K562 (cell line): ENCODE results near the gene UBXN1. TPM values are rescaled to one million over a fixed set of nuclear protein-coding genes. Genes with fewer than 3 reads are reported as not detected.

Experiments
- ATAC-seq: fragments of 200-7000 bp; cut with Tn5 transposase; 3 replicates; pipeline ENCODE4 v1.9.1; 2020; ENCODE audit warnings: moderate library complexity
- BruUV-seq: library from RNA; stranded (reverse); fragments of 400-500 nt; replicated peaks from 2 replicates; lab custom pipeline; 2021; lab: Mats Ljungman, UMichigan
- CTCF ChIA-PET: fragments of 300-600 bp; formaldehyde crosslinking; extraction: SDS; loops from one replicate; lab custom pipeline; 2021; ENCODE audit warnings: low intra/inter-chr PET ratio; lab: Yijun Ruan, JAX
- POLR2A ChIA-PET: fragments of 300-600, 350-650 bp; sonication (Branson Sonifier 250); formaldehyde crosslinking; extraction: SDS; loops from one replicate; lab custom pipeline; 2021; ENCODE audit warnings: antibody characterized with exemption, inconsistent platforms; lab: Yijun Ruan, JAX
- DNase-seq, 4 experiments: peaks; one replicate each; pipeline versions ENCODE4 v3.0.0 to v3.0.0-alpha.2; 2011 to 2018; ENCODE audit warnings: low spot score in 3 of 4, mixed read lengths in 3 of 4; ENCODE audit errors: extremely low read depth in 1 of 4
- FAIRE-seq: peaks from 2 replicates; lab custom pipeline; 2011; peaks lifted over from hg19 to GRCh38; lab: Jason Lieb, UNC
- H2AFZ ChIP-seq: 2 replicates; pipeline ENCODE4 v1.6.0; 2011; ENCODE audit warnings: low read depth, low read length, control low read depth, inconsistent platforms
- H3K27ac ChIP-seq: fragments of 200-600 bp; 3 replicates; pipeline ENCODE4 v1.8.0; 2011; ENCODE audit warnings: low read depth, mild to moderate bottlenecking, control low read depth, inconsistent platforms, low read length, moderate library complexity, mixed read lengths; ENCODE audit errors: extremely low read depth
- H3K27me3 ChIP-seq, 2 experiments: fragments of 300-600 bp in 1 of 2; 2 replicates in 1 of 2; 3 replicates in 1 of 2; pipeline versions ENCODE4 v1.6.0 to v1.8.0; 2011; ENCODE audit warnings: inconsistent platforms in 2 of 2, low read length in 2 of 2, mild to moderate bottlenecking in 1 of 2, mixed read lengths in 1 of 2, moderate library complexity in 1 of 2; ENCODE audit not compliant: control insufficient read depth in 2 of 2, insufficient read depth in 2 of 2
- H3K36me3 ChIP-seq: fragments of 300-600 bp; 3 replicates; pipeline ENCODE4 v1.8.0; 2011; ENCODE audit warnings: mild to moderate bottlenecking, low read length, inconsistent platforms; ENCODE audit not compliant: control insufficient read depth, insufficient read depth
- H3K4me1 ChIP-seq, 2 experiments: fragments of 200-600 bp in 1 of 2; replicated peaks in 1 of 2; 2 replicates in 1 of 2; 3 replicates in 1 of 2; pipeline versions ENCODE4 v1.5.1 to v1.8.0; 2011; ENCODE audit warnings: inconsistent platforms in 2 of 2, low read length in 2 of 2, mild to moderate bottlenecking in 1 of 2, mixed read lengths in 1 of 2, moderate library complexity in 1 of 2; ENCODE audit not compliant: control insufficient read depth in 2 of 2, insufficient read depth in 2 of 2
- H3K4me2 ChIP-seq: 2 replicates; pipeline ENCODE4 v1.6.1; 2011; ENCODE audit warnings: low read length, control low read depth, inconsistent platforms, mixed read lengths; ENCODE audit not compliant: insufficient read depth
- H3K4me3 ChIP-seq: fragments of 200-600 bp; sonication (generic), shearing (Covaris generic); 2 replicates; pipeline ENCODE4 v1.5.1; 2016; ENCODE audit warnings: control low read depth, inconsistent platforms
- H3K79me2 ChIP-seq: fragments of 200-600 bp; 3 replicates; pipeline ENCODE4 v1.8.0; 2011; ENCODE audit warnings: low read length, inconsistent platforms; ENCODE audit not compliant: control insufficient read depth, insufficient read depth
- H3K9ac ChIP-seq, 2 experiments: 2 replicates each; pipeline versions ENCODE4 v1.6.0 to v1.6.1; 2011; ENCODE audit warnings: low read depth in 2 of 2, low read length in 2 of 2, control low read depth in 1 of 2, inconsistent platforms in 1 of 2, mild to moderate bottlenecking in 1 of 2, mixed read lengths in 1 of 2; ENCODE audit not compliant: insufficient read depth in 1 of 2
- H3K9me1 ChIP-seq: one replicate; pipeline ENCODE4 v1.6.0; 2011; ENCODE audit warnings: inconsistent platforms, mild to moderate bottlenecking, low read length, moderate library complexity; ENCODE audit not compliant: control insufficient read depth, insufficient read depth
- H3K9me3 ChIP-seq: replicated peaks from 2 replicates; pipeline ENCODE4 v1.5.1; 2011; ENCODE audit warnings: low read depth, low read length, inconsistent platforms; ENCODE audit not compliant: control insufficient read depth, insufficient read depth
- H4K20me1 ChIP-seq: replicated peaks from 2 replicates; pipeline ENCODE4 v1.6.1; 2011; ENCODE audit warnings: low read length, inconsistent platforms, mixed read lengths; ENCODE audit not compliant: control insufficient read depth, insufficient read depth
- BCLAF1 ChIP-seq, 2 experiments: fragments of 450-650 bp in 1 of 2; IDR thresholded peaks; 2 replicates each; pipeline ENCODE4 v1.6.1; 2011 to 2017; ENCODE audit warnings: low read depth in 2 of 2, antibody characterized with exemption in 1 of 2, borderline replicate concordance in 1 of 2, low read length in 1 of 2, mild to moderate bottlenecking in 1 of 2, mixed read lengths in 1 of 2; ENCODE audit not compliant: control insufficient read depth in 1 of 2
- BHLHE40 ChIP-seq: IDR thresholded peaks from 2 replicates; pipeline ENCODE4 v1.6.1; 2011; ENCODE audit warnings: low read length, improper control_type of control experiment
- CBFB ChIP-seq: sonication (generic); formaldehyde crosslinking; IDR thresholded peaks from 2 replicates; pipeline ENCODE4 v1.4.0; 2020; ENCODE audit warnings: mild to moderate bottlenecking, missing genetic modification reagents
- CREM ChIP-seq: IDR thresholded peaks from 2 replicates; pipeline ENCODE4 v1.6.1; 2014; ENCODE audit warnings: antibody characterized with exemption, low read depth
- CTBP1 ChIP-seq: fragments of 450-650 bp; IDR thresholded peaks from 2 replicates; pipeline ENCODE4 v1.6.1; 2016; ENCODE audit warnings: borderline replicate concordance
- FOXK2 ChIP-seq, 2 experiments: fragments of 450-650 bp; IDR thresholded peaks in 1 of 2; conservative IDR thresholded peaks in 1 of 2; 2 replicates each; pipeline ENCODE4 v1.6.1; 2016; ENCODE audit warnings: low read depth in 2 of 2, mild to moderate bottlenecking in 1 of 2
- GABPB2 ChIP-seq: fragments of 250-450 bp; sonication (Bioruptor Pico); conservative IDR thresholded peaks from 2 replicates; pipeline ENCODE4 v1.5.1; 2021; ENCODE audit warnings: mild to moderate bottlenecking
- JUND ChIP-seq, 2 experiments: IDR thresholded peaks; 2 replicates in 1 of 2; 3 replicates in 1 of 2; pipeline ENCODE4 v1.6.1; 2011; ENCODE audit warnings: borderline replicate concordance in 2 of 2, low read depth in 2 of 2, low read length in 2 of 2, improper control_type of control experiment in 1 of 2, missing biosample characterization in 1 of 2, missing genetic modification characterization in 1 of 2, missing genetic modification reagents in 1 of 2
- KDM1A ChIP-seq, 2 experiments: fragments of 450-650 bp; IDR thresholded peaks; 2 replicates each; pipeline ENCODE4 v1.6.1; 2016; ENCODE audit warnings: mild to moderate bottlenecking in 2 of 2
- NRF1 ChIP-seq, 2 experiments: fragments of 450-650 bp; IDR thresholded peaks in 1 of 2; conservative IDR thresholded peaks in 1 of 2; 2 replicates each; pipeline ENCODE4 v1.6.1; 2014; ENCODE audit warnings: mild to moderate bottlenecking in 2 of 2
- PML ChIP-seq: IDR thresholded peaks from 2 replicates; pipeline ENCODE4 v1.6.1; 2012; ENCODE audit warnings: low read length, inconsistent platforms
- TBP ChIP-seq: optimal IDR thresholded peaks from 2 replicates; pipeline ENCODE3; 2011; ENCODE audit warnings: low read depth, low read length, improper control_type of control experiment
- TCF3 ChIP-seq: sonication (generic); formaldehyde crosslinking; IDR thresholded peaks from 2 replicates; pipeline ENCODE4 v1.4.0; 2020; ENCODE audit warnings: mild to moderate bottlenecking, missing genetic modification reagents
- TFAP4 ChIP-seq: sonication (generic); formaldehyde crosslinking; IDR thresholded peaks from 2 replicates; pipeline ENCODE4 v1.8.0; 2022; ENCODE audit warnings: missing genetic modification reagents, mild to moderate bottlenecking, moderate library complexity, borderline replicate concordance
- THRA ChIP-seq: fragments of 450-650 bp; IDR thresholded peaks from 2 replicates; pipeline ENCODE4 v1.6.1; 2017; ENCODE audit warnings: mild to moderate bottlenecking, moderate library complexity
- ZNF24 ChIP-seq: fragments of 450-650 bp; IDR thresholded peaks from 2 replicates; pipeline ENCODE4 v1.6.1; 2016
- WGBS: fragments of 100-300 bp; shearing (Covaris generic); methylation state at CpG from one replicate; pipeline ENCODE4 v1.1.6; 2016; ENCODE audit warnings: low coverage, mixed read lengths; ENCODE audit not compliant: insufficient coverage; ENCODE audit errors: missing lambda C conversion rate; 5-methylcytosine and 5-hydroxymethylcytosine counted together
- in situ Hi-C: fragments of 300-500 bp; cut with MboI; formaldehyde crosslinking; loops from 4 replicates; pipeline ENCODE4 v1.15.0; 2018; ENCODE audit warnings: inconsistent platforms, mixed read lengths
- intact Hi-C: fragments of 100-400 bp; cut with micrococcal nuclease; formaldehyde crosslinking; loops from 2 replicates; pipeline ENCODE4 v1.14.2; 2022
- polyA plus RNA-seq, 8 experiments: library from polyadenylated mRNA; depleted of rRNA in 4 of 8; stranded (reverse) in 5 of 8; unstranded in 3 of 8; fragments of >200 nt; fragmentation: Nextera tagmentation in 2 of 8; fragmentation: Illumina TruSeq in 1 of 8; extraction: Ambion mirVana in 2 of 8; extraction: Trizol in 1 of 8; gene quantifications; 2 replicates each; pipeline versions ENCODE4 v1.2.1 to v1.2.3, GENCODE V29; 2011 to 2014; ENCODE audit warnings: inconsistent platforms in 1 of 8, missing spikeins in 1 of 8
- total RNA-seq, 7 experiments: library from RNA; depleted of rRNA in 6 of 7; stranded (reverse); fragments of >200 nt in 6 of 7; fragmentation: Illumina TruSeq in 2 of 7; extraction: Trizol in 2 of 7; gene quantifications; 2 replicates each; pipeline versions ENCODE4 v1.2.1 to v1.2.3, GENCODE V29; 2011 to 2021; ENCODE audit warnings: low replicate concordance in 1 of 7

UBXN1 gene
- total and polyA plus RNA-seq, 9 of the 15 experiments (the other 6 are each of a cell fraction or from before 2014, with no cell fraction given): 4.8 to 263 (median 99.7) TPM

- H4K20me1 ChIP-seq: peaks cover 3% of the 10 kb centered on the region; the same call in 1 of the 2 replicates
- 50% methylated on average over 10 of the region's 10 CpGs for WGBS
- H3K79me2 ChIP-seq: peaks cover 14% of the 10 kb centered on the region
- peaks cover 68% of the 10 kb centered on the region for H3K36me3 ChIP-seq
- peaks cover 29 to 42% of the 10 kb centered on the region in 2 experiments for H3K4me1 ChIP-seq
- in situ Hi-C loops: no loop called here
- DNase-seq: peak; percentile 67 to 77 (median 70)
- POLR2A ChIA-PET: interaction anchor here (0.9 to 4.1 kb wide), 14 partner anchors 10 to 148 kb away, joined by 3 to 31 read pairs (median 6); partner anchors contain the start of genes C11orf98, CSKMT, HNRNPUL2 and TTC9C
- H3K4me3 ChIP-seq: peak within 1 kb of the TSS; percentile 72
- peak; percentile 78 for FAIRE-seq
- peak within 1 kb of the TSS; percentile 78 for H3K4me2 ChIP-seq
- CTCF ChIA-PET: no interaction called here
- H2AFZ ChIP-seq: peak within 1 kb of the TSS; percentile 23
- H3K27me3 ChIP-seq: no peaks in the 10 kb centered on the region
- BruUV-seq: no TSS peak
- H3K9me1 ChIP-seq: peaks cover 2% of the 10 kb centered on the region
- peak within 1 kb of the TSS; percentile 57 for H3K27ac ChIP-seq
- ATAC-seq: peak; percentile 53
- H3K9ac ChIP-seq: peak within 1 kb of the TSS; percentile 7 to 89; a peak in 2 of 4 replicates
- no peaks in the 10 kb centered on the region for H3K9me3 ChIP-seq
- intact Hi-C loops: loop anchor here (2.0 to 5.0 kb wide), 2 partner anchors 19 to 310 kb away; partner anchors contain the start of gene HNRNPUL2
- 0 out of 2 replicates have a peak, but pooled peaks have one; percentile 38 for TF ChIP-seq CBFB (CRISPR knock-in tag)
- TF ChIP-seq TBP: peak; percentile 13
- TF ChIP-seq CREM: 0 out of 2 replicates have a peak, but pooled peaks have one; percentile 12
- TF ChIP-seq TCF3: no peak
- TF ChIP-seq ZNF24: no peak
- peak in 1 of 2 experiments; percentile 78; a peak in 2 of 4 replicates for TF ChIP-seq BCLAF1 (IDR thresholded peaks at IDR 0.05; ENCODE audit: borderline replicate concordance in 1 of 2, control insufficient read depth in 1 of 2, low read depth in 2 of 2, low read length in 1 of 2)
- TF ChIP-seq JUND (IDR thresholded peaks at IDR 0.05; ENCODE audit: borderline replicate concordance, low read depth, low read length): peak; percentile 88
- TF ChIP-seq JUND (tag; IDR thresholded peaks at IDR 0.05; ENCODE audit: borderline replicate concordance, low read depth, low read length): no peak
- TF ChIP-seq TFAP4 (CRISPR knock-in tag): peak; percentile 78
- TF ChIP-seq FOXK2 (conservative IDR thresholded peaks at IDR 0.05 in 1 of 2, IDR thresholded peaks at IDR 0.05 in 1 of 2; ENCODE audit: low read depth in 2 of 2): peak in 1 of 2 experiments; percentile 96; a peak in 2 of 4 replicates
- peak; percentile 55; the same call in 1 of the 2 replicates for TF ChIP-seq CTBP1
- TF ChIP-seq BHLHE40: peak; percentile 82
- no peak for TF ChIP-seq THRA
- TF ChIP-seq NRF1 (conservative IDR thresholded peaks at IDR 0.05 in 1 of 2, IDR thresholded peaks at IDR 0.05 in 1 of 2): peak; percentile 26 to 29; a peak in 1 of 4 replicates
- TF ChIP-seq KDM1A (IDR thresholded peaks at IDR 0.05): peak; percentile 33 to 68; a peak in 1 of 4 replicates
- TF ChIP-seq PML: no peak
- TF ChIP-seq GABPB2 (CRISPR knock-in tag): no peak
Observed at GRCh38 chr11:62707277-62707861, 28.5 kb upstream of the UBXN1 start, which contains the start of the genes BSCL2 and GNG3. Gene BSCL2 (minus strand): TSS chr11:62707424. CDS start chr11:62707195, 229 bp downstream. Gene GNG3 (plus strand): TSS chr11:62707676. CDS start chr11:62708296, 620 bp downstream.
